Activated T-helper 9 cell treated with anti-CD3 and anti-CD28 coated beads, Interleukin-2, amount 50 U/mL, for 16 hours (primary cell): ENCODE results near the gene MED13L.
"Not testable (repeated sequence)": the region's sequence is repeated elsewhere in the genome, so short reads cannot be mapped to it uniquely, and the experiment has no call there.

ENCODE experiments used
- DNase-seq: peaks from one replicate; pipeline ENCODE4 v3.0.0-alpha.2; 2020; ENCODE audit warnings: low read depth

MED13L gene

GRCh38 chr12:116012757-116013156 lies 264.7 kb downstream of the MED13L start:
- no peak for DNase-seq

- no peak for DNase-seq
Measured at GRCh38 chr12:116011217-116011616, 266.3 kb downstream of the MED13L start.

GRCh38 chr12:116010467-116010866 lies 267.0 kb downstream of the MED13L start:
- no peak for DNase-seq

- DNase-seq, result no peak
Measured at GRCh38 chr12:116009805-116010204, 267.7 kb downstream of the MED13L start.

GRCh38 chr12:116006141-116006540 lies 271.4 kb downstream of the MED13L start:
- no peak for DNase-seq

- DNase-seq, result no peak
Measured at GRCh38 chr12:116002890-116003536, 274.5 kb downstream of the MED13L start.

GRCh38 chr12:116000252-116000651 lies 277.2 kb downstream of the MED13L start:
- no peak for DNase-seq

- no peak for DNase-seq
Measured at GRCh38 chr12:115999582-115999981, 277.9 kb downstream of the MED13L start.

GRCh38 chr12:115998794-115999478 lies 278.6 kb downstream of the MED13L start:
- DNase-seq, result no peak

- DNase-seq, result no peak
Measured at GRCh38 chr12:115998119-115998633, 279.3 kb downstream of the MED13L start.

- DNase-seq, result no peak
Measured at GRCh38 chr12:115993737-115994136, 283.8 kb downstream of the MED13L start.

- no peak for DNase-seq
Measured at GRCh38 chr12:115990241-115990640, 287.3 kb downstream of the MED13L start.

- no peak for DNase-seq
Measured at GRCh38 chr12:115988625-115989563, 288.6 kb downstream of the MED13L start.

GRCh38 chr12:115988212-115988611 lies 289.3 kb downstream of the MED13L start:
- DNase-seq, result no peak

- no peak for DNase-seq
Measured at GRCh38 chr12:115984616-115985015, 292.9 kb downstream of the MED13L start.

- DNase-seq, result no peak
Measured at GRCh38 chr12:115983226-115983798, 294.2 kb downstream of the MED13L start.

- no peak for DNase-seq
Measured at GRCh38 chr12:115980339-115980738, 297.2 kb downstream of the MED13L start.

GRCh38 chr12:115979851-115980250 lies 297.6 kb downstream of the MED13L start:
- DNase-seq, result no peak

GRCh38 chr12:115979351-115979750 lies 298.1 kb downstream of the MED13L start:
- DNase-seq, result no peak

GRCh38 chr12:115976829-115977228 lies 300.7 kb downstream of the MED13L start:
- DNase-seq, result not testable (repeated sequence)

- no peak for DNase-seq
Measured at GRCh38 chr12:115975411-115975810, 302.1 kb downstream of the MED13L start.
